ENCODE results near the gene TCEA3.

The TCEA3 gene

GRCh38 chr1:23389837-23390321 lies 34.7 kb downstream of the TCEA3 start:
- Histone ChIP-seq H3K9ac (ENCODE audit: low read length) (no peak overlapping the region), H4K91ac (ENCODE audit: low read length) (peak overlapping the region; percentile 29), H4K8ac (ENCODE audit: low read length) (no peak overlapping the region), H2BK120ac (ENCODE audit: low read depth, low read length) (peak overlapping the region; percentile 65), H3K23ac (ENCODE audit: low read length in 2 of 2) (no peak overlapping the region), H3K36me3 (ENCODE audit: control insufficient read depth in 1 of 2, insufficient read depth in 2 of 2, low read depth in 1 of 2, low read length in 2 of 2) (peaks cover 4 to 23% of the 10 kb centered on the region in 2 experiments), H3K27ac (ENCODE audit: low read length, poor library complexity, severe bottlenecking) (no peak overlapping the region), H2BK5ac (ENCODE audit: low read depth, low read length, poor library complexity, severe bottlenecking) (no peak overlapping the region), H2AFZ (ENCODE audit: low read depth, low read length) (no peak overlapping the region), H3K9me3 (ENCODE audit: control insufficient read depth, low read length) (no peaks in the 10 kb centered on the region), H3K14ac (ENCODE audit: low read length in 2 of 2) (no peak overlapping the region), H3K4me2 (ENCODE audit: low read length, poor library complexity, severe bottlenecking) (no peak overlapping the region), H3K79me1 (replicated peaks; ENCODE audit: low read length, poor library complexity, severe bottlenecking) (no peaks in the 10 kb centered on the region), H3K27me3 (ENCODE audit: control insufficient read depth in 1 of 2, insufficient read depth in 1 of 2, low read length in 2 of 2) (no peaks in the 10 kb centered on the region), H3K4ac (ENCODE audit: low read depth in 1 of 2, low read length in 2 of 2) (no peak overlapping the region), H2BK12ac (ENCODE audit: low read length in 2 of 2) (no peak overlapping the region), H2AK5ac (ENCODE audit: low read length, severe bottlenecking) (no peak overlapping the region), H3K18ac (ENCODE audit: low read depth in 1 of 2, low read length in 2 of 2) (peak overlapping the region in 1 of 2 experiments; percentile 30), H3K4me3 (ENCODE audit: insufficient read depth in 1 of 2, low read depth in 1 of 2, low read length in 2 of 2) (no peak overlapping the region), H3K4me1 (ENCODE audit: control insufficient read depth, insufficient read depth, low read depth, low read length) (peaks cover 16% of the 10 kb centered on the region), H2BK15ac (ENCODE audit: low read depth, poor library complexity, severe bottlenecking) (no peak overlapping the region)
- WGBS = 74% methylated on average over 9 of the region's 9 CpGs
- DNase-seq = no peak

GRCh38 chr1:23387494-23387893 lies 37.1 kb downstream of the TCEA3 start:
- DNase-seq = no peak
- Histone ChIP-seq H3K9me3 (ENCODE audit: control insufficient read depth, low read length) (peaks cover 2% of the 10 kb centered on the region), H2AK5ac (ENCODE audit: low read length, severe bottlenecking) (no peak overlapping the region), H3K4ac (ENCODE audit: low read depth in 1 of 2, low read length in 2 of 2) (no peak overlapping the region), H3K27ac (ENCODE audit: low read length, poor library complexity, severe bottlenecking) (no peak overlapping the region), H3K4me3 (ENCODE audit: insufficient read depth in 1 of 2, low read depth in 1 of 2, low read length in 2 of 2) (no peak overlapping the region), H3K18ac (ENCODE audit: low read depth in 1 of 2, low read length in 2 of 2) (peak overlapping the region in 1 of 2 experiments; percentile 14), H3K14ac (ENCODE audit: low read length in 2 of 2) (no peak overlapping the region), H3K79me1 (replicated peaks; ENCODE audit: low read length, poor library complexity, severe bottlenecking) (no peaks in the 10 kb centered on the region), H3K9ac (ENCODE audit: low read length) (no peak overlapping the region), H3K4me1 (ENCODE audit: control insufficient read depth, insufficient read depth, low read depth, low read length) (peaks cover 8% of the 10 kb centered on the region), H3K4me2 (ENCODE audit: low read length, poor library complexity, severe bottlenecking) (no peak overlapping the region), H2BK12ac (ENCODE audit: low read length in 2 of 2) (peak overlapping the region in 1 of 2 experiments; percentile 61), H3K23ac (ENCODE audit: low read length in 2 of 2) (no peak overlapping the region), H2AFZ (ENCODE audit: low read depth, low read length) (no peak overlapping the region), H2BK5ac (ENCODE audit: low read depth, low read length, poor library complexity, severe bottlenecking) (no peak overlapping the region), H2BK120ac (ENCODE audit: low read depth, low read length) (no peak overlapping the region), H2BK15ac (ENCODE audit: low read depth, poor library complexity, severe bottlenecking) (no peak overlapping the region), H3K27me3 (ENCODE audit: control insufficient read depth in 1 of 2, insufficient read depth in 1 of 2, low read length in 2 of 2) (no peaks in the 10 kb centered on the region), H4K8ac (ENCODE audit: low read length) (peak overlapping the region; percentile 13), H4K91ac (ENCODE audit: low read length) (peak overlapping the region; percentile 43), H3K36me3 (ENCODE audit: control insufficient read depth in 1 of 2, insufficient read depth in 2 of 2, low read depth in 1 of 2, low read length in 2 of 2) (peaks cover 10 to 36% of the 10 kb centered on the region in 2 experiments)
- WGBS = 94% methylated on average over 8 of the region's 8 CpGs

DNA sequence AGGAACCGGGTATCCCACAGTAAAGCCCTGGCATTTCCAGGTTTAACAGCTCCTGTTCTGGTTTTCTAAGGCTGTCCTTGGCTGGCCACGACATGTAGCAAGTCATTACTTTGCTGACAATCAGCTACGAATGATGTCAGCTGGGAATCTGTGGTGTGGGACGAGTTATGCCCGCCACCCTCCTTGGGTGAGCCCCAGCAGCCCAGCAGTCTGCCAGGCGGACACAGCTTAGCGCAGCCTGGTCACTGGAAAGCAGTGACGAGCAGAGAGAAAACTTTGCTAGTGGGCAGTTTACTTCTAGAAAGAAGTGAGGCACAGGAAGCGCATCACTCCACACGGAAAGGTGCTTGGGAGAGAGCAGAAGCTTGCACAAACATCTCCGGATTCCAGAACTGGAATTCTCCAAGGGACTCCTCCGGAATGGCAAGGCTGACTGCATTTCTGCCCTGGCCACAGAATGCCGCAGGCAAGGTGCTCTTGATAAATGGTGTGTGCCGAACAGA lies 39.4 kb downstream of the TCEA3 start:
- peaks cover 10 to 44% of the 10 kb centered on the region in 2 experiments for H3K36me3 ChIP-seq (ENCODE audit: control insufficient read depth in 1 of 2, insufficient read depth in 2 of 2, low read depth in 1 of 2, low read length in 2 of 2)
- peak overlapping the region; percentile 91 for H4K91ac ChIP-seq (ENCODE audit: low read length)
- H3K18ac ChIP-seq (ENCODE audit: low read depth in 1 of 2, low read length in 2 of 2) = peak overlapping the region; percentile 59 to 78
- H3K4me1 ChIP-seq (ENCODE audit: control insufficient read depth, insufficient read depth, low read depth, low read length) = peaks cover 8% of the 10 kb centered on the region
- DNase-seq = peak; percentile 65
- H2BK120ac ChIP-seq (ENCODE audit: low read depth, low read length) = peak overlapping the region; percentile 4
- peak overlapping the region in 1 of 2 experiments; percentile 42 for H2BK12ac ChIP-seq (ENCODE audit: low read length in 2 of 2)
- H3K14ac ChIP-seq (ENCODE audit: low read length in 2 of 2) = peak overlapping the region in 1 of 2 experiments; percentile 8
- peaks cover 4% of the 10 kb centered on the region for H3K9me3 ChIP-seq (ENCODE audit: control insufficient read depth, low read length)
- H3K4ac ChIP-seq (ENCODE audit: low read depth in 1 of 2, low read length in 2 of 2) = peak overlapping the region; percentile 27 to 39
- no peaks in the 10 kb centered on the region for H3K27me3 ChIP-seq (ENCODE audit: control insufficient read depth in 1 of 2, insufficient read depth in 1 of 2, low read length in 2 of 2)
- no peak overlapping the region for H3K23ac ChIP-seq (ENCODE audit: low read length in 2 of 2)
- no peak overlapping the region for H2BK15ac ChIP-seq (ENCODE audit: low read depth, poor library complexity, severe bottlenecking)
- H4K8ac ChIP-seq (ENCODE audit: low read length) = peak overlapping the region; percentile 87
- H2BK5ac ChIP-seq (ENCODE audit: low read depth, low read length, poor library complexity, severe bottlenecking) = no peak overlapping the region
- H2AFZ ChIP-seq (ENCODE audit: low read depth, low read length) = no peak overlapping the region
- WGBS = 68% methylated on average over 14 of the region's 14 CpGs
- H3K79me1 ChIP-seq (replicated peaks; ENCODE audit: low read length, poor library complexity, severe bottlenecking) = no peaks in the 10 kb centered on the region
- peak overlapping the region; percentile 5 for H3K27ac ChIP-seq (ENCODE audit: low read length, poor library complexity, severe bottlenecking)
- H2AK5ac ChIP-seq (ENCODE audit: low read length, severe bottlenecking) = no peak overlapping the region
- no peak overlapping the region for H3K4me2 ChIP-seq (ENCODE audit: low read length, poor library complexity, severe bottlenecking)
- H3K9ac ChIP-seq (ENCODE audit: low read length) = no peak overlapping the region
- no peak overlapping the region for H3K4me3 ChIP-seq (ENCODE audit: insufficient read depth in 1 of 2, low read depth in 1 of 2, low read length in 2 of 2)

GRCh38 chr1:23384312-23385058 lies 40.1 kb downstream of the TCEA3 start:
- Histone ChIP-seq H2BK12ac (ENCODE audit: low read length in 2 of 2) (peak overlapping the region; percentile 66 to 88), H2AK5ac (ENCODE audit: low read length, severe bottlenecking) (no peak overlapping the region), H3K27me3 (ENCODE audit: control insufficient read depth in 1 of 2, insufficient read depth in 1 of 2, low read length in 2 of 2) (no peaks in the 10 kb centered on the region), H2BK120ac (ENCODE audit: low read depth, low read length) (no peak overlapping the region), H3K36me3 (ENCODE audit: control insufficient read depth in 1 of 2, insufficient read depth in 2 of 2, low read depth in 1 of 2, low read length in 2 of 2) (peaks cover 10 to 44% of the 10 kb centered on the region in 2 experiments), H3K4me3 (ENCODE audit: insufficient read depth in 1 of 2, low read depth in 1 of 2, low read length in 2 of 2) (no peak overlapping the region), H3K9me3 (ENCODE audit: control insufficient read depth, low read length) (peaks cover 4% of the 10 kb centered on the region), H2AFZ (ENCODE audit: low read depth, low read length) (no peak overlapping the region), H3K4me1 (ENCODE audit: control insufficient read depth, insufficient read depth, low read depth, low read length) (peaks cover 8% of the 10 kb centered on the region), H4K8ac (ENCODE audit: low read length) (peak overlapping the region; percentile 87), H3K79me1 (replicated peaks; ENCODE audit: low read length, poor library complexity, severe bottlenecking) (peaks cover 1% of the 10 kb centered on the region), H3K14ac (ENCODE audit: low read length in 2 of 2) (no peak overlapping the region), H3K18ac (ENCODE audit: low read depth in 1 of 2, low read length in 2 of 2) (peak overlapping the region; percentile 58 to 78), H4K91ac (ENCODE audit: low read length) (peak overlapping the region; percentile 80), H3K27ac (ENCODE audit: low read length, poor library complexity, severe bottlenecking) (peak overlapping the region; percentile 5), H2BK15ac (ENCODE audit: low read depth, poor library complexity, severe bottlenecking) (peak overlapping the region; percentile 53), H2BK5ac (ENCODE audit: low read depth, low read length, poor library complexity, severe bottlenecking) (no peak overlapping the region), H3K4me2 (ENCODE audit: low read length, poor library complexity, severe bottlenecking) (no peak overlapping the region), H3K9ac (ENCODE audit: low read length) (no peak overlapping the region), H3K4ac (ENCODE audit: low read depth in 1 of 2, low read length in 2 of 2) (peak overlapping the region in 1 of 2 experiments; percentile 13), H3K23ac (ENCODE audit: low read length in 2 of 2) (no peak overlapping the region)
- WGBS = 56% methylated on average over 11 of the region's 11 CpGs
- DNase-seq = peak; percentile 90

Data from mesenchymal stem cell (in vitro differentiated cells and primary cell).